ENCODE data around the gene HCAR1.
A peak's percentile ranks its signal among the peaks of the same experiment; 100 is the strongest.

Gene HCAR1

DNA sequence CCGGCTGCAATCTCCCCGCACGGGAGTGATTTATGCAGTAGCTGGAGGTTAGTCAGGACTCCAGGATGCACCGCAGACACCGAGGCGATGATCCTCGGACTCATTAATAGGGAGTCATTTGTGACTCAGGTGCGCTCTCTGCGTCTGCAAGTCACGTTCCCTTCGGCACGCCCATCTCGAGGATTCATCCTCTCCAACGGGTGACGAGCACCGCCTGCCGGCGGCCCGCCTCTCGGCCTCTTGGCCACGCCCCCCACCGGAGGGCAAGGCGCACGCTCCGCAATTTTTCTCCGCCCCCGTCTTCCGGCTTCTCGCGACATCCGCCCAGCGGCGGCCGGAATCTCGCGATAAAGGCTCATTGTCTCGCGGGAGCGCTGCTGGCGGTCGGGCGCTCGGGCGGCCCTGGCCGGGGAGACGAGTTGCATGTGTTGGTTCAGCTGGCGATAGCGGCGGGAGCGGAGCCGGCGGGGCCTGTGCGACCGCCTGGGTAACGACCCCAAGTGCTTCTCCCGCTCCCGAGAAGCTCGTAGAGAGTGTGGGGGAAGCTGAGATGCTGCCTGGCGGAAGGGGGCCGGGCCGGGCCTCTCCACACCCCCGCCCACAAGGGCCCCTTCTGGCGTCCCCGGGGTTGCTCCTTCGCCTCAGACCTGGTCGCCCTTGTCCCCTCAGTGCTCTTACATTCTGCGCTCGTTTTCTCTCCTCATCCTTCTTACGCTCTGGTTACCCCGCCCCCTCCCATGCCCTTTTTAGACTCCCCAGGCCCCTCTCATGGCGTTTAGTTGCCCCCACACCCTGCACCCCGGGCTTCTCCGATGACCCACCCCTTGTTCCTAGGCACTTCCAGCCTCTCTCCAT is 22.0 kb upstream of the HCAR1 start, which contains the start of gene DENR (continued):
- TF ChIP-seq EGR2 (tag by site-specific recombination; IDR thresholded peaks at IDR 0.05; ENCODE audit: low read depth) = peak; percentile 80
- TF ChIP-seq WT1 (tag by site-specific recombination; IDR thresholded peaks at IDR 0.05) = peak; percentile 76
- no peak for TF ChIP-seq ZNF121 (tag by site-specific recombination; IDR thresholded peaks at IDR 0.05)
- TF ChIP-seq ATF2 (tag by site-specific recombination; IDR thresholded peaks at IDR 0.05; ENCODE audit: low read depth) = no peak
- TF ChIP-seq MYNN (tag by site-specific recombination; IDR thresholded peaks at IDR 0.05; ENCODE audit: borderline replicate concordance) = no peak
- peak; percentile 59; the same call in 1 of the 2 replicates for TF ChIP-seq IKZF3 (tag by site-specific recombination; IDR thresholded peaks at IDR 0.05)
- no peak for TF ChIP-seq ZNF354C (tag by site-specific recombination; IDR thresholded peaks at IDR 0.05; ENCODE audit: borderline replicate concordance, low read depth)
- TF ChIP-seq KLF16 (tag by site-specific recombination; IDR thresholded peaks at IDR 0.05) = peak; percentile 100
- TF ChIP-seq, protein P1, sequence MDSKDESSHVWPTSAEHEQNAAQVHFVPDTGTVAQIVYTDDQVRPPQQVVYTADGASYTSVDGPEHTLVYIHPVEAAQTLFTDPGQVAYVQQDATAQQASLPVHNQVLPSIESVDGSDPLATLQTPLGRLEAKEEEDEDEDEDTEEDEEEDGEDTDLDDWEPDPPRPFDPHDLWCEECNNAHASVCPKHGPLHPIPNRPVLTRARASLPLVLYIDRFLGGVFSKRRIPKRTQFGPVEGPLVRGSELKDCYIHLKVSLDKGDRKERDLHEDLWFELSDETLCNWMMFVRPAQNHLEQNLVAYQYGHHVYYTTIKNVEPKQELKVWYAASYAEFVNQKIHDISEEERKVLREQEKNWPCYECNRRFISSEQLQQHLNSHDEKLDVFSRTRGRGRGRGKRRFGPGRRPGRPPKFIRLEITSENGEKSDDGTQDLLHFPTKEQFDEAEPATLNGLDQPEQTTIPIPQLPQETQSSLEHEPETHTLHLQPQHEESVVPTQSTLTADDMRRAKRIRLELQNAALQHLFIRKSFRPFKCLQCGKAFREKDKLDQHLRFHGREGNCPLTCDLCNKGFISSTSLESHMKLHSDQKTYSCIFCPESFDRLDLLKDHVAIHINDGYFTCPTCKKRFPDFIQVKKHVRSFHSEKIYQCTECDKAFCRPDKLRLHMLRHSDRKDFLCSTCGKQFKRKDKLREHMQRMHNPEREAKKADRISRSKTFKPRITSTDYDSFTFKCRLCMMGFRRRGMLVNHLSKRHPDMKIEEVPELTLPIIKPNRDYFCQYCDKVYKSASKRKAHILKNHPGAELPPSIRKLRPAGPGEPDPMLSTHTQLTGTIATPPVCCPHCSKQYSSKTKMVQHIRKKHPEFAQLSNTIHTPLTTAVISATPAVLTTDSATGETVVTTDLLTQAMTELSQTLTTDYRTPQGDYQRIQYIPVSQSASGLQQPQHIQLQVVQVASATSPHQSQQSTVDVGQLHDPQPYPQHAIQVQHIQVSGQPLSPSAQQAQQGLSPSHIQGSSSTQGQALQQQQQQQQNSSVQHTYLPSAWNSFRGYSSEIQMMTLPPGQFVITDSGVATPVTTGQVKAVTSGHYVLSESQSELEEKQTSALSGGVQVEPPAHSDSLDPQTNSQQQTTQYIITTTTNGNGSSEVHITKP (tag by site-specific recombination; IDR thresholded peaks at IDR 0.05) = peak; percentile 68
- TF ChIP-seq, protein P2, sequence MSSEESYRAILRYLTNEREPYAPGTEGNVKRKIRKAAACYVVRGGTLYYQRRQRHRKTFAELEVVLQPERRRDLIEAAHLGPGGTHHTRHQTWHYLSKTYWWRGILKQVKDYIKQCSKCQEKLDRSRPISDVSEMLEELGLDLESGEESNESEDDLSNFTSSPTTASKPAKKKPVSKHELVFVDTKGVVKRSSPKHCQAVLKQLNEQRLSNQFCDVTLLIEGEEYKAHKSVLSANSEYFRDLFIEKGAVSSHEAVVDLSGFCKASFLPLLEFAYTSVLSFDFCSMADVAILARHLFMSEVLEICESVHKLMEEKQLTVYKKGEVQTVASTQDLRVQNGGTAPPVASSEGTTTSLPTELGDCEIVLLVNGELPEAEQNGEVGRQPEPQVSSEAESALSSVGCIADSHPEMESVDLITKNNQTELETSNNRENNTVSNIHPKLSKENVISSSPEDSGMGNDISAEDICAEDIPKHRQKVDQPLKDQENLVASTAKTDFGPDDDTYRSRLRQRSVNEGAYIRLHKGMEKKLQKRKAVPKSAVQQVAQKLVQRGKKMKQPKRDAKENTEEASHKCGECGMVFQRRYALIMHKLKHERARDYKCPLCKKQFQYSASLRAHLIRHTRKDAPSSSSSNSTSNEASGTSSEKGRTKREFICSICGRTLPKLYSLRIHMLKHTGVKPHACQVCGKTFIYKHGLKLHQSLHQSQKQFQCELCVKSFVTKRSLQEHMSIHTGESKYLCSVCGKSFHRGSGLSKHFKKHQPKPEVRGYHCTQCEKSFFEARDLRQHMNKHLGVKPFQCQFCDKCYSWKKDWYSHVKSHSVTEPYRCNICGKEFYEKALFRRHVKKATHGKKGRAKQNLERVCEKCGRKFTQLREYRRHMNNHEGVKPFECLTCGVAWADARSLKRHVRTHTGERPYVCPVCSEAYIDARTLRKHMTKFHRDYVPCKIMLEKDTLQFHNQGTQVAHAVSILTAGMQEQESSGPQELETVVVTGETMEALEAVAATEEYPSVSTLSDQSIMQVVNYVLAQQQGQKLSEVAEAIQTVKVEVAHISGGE (tag by site-specific recombination; conservative IDR thresholded peaks at IDR 0.05; ENCODE audit: low read depth) = peak; percentile 79
- no peak for TF ChIP-seq ZNF785 (tag by site-specific recombination; IDR thresholded peaks at IDR 0.05)
- no peak for TF ChIP-seq ZBTB7A (tag by site-specific recombination; IDR thresholded peaks at IDR 0.05; ENCODE audit: low read depth)
- TF ChIP-seq, protein P3, sequence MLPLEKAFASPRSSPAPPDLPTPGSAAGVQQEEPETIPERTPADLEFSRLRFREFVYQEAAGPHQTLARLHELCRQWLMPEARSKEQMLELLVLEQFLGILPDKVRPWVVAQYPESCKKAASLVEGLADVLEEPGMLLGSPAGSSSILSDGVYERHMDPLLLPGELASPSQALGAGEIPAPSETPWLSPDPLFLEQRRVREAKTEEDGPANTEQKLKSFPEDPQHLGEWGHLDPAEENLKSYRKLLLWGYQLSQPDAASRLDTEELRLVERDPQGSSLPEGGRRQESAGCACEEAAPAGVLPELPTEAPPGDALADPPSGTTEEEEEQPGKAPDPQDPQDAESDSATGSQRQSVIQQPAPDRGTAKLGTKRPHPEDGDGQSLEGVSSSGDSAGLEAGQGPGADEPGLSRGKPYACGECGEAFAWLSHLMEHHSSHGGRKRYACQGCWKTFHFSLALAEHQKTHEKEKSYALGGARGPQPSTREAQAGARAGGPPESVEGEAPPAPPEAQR (tag by site-specific recombination; IDR thresholded peaks at IDR 0.05) = no peak
- TF ChIP-seq, protein P4, sequence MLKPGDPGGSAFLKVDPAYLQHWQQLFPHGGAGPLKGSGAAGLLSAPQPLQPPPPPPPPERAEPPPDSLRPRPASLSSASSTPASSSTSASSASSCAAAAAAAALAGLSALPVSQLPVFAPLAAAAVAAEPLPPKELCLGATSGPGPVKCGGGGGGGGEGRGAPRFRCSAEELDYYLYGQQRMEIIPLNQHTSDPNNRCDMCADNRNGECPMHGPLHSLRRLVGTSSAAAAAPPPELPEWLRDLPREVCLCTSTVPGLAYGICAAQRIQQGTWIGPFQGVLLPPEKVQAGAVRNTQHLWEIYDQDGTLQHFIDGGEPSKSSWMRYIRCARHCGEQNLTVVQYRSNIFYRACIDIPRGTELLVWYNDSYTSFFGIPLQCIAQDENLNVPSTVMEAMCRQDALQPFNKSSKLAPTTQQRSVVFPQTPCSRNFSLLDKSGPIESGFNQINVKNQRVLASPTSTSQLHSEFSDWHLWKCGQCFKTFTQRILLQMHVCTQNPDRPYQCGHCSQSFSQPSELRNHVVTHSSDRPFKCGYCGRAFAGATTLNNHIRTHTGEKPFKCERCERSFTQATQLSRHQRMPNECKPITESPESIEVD (tag by site-specific recombination; IDR thresholded peaks at IDR 0.05) = no peak
- no peak for TF ChIP-seq ZNF175 (tag by site-specific recombination; IDR thresholded peaks at IDR 0.05)
- no peak for TF ChIP-seq ZNF174 (tag by site-specific recombination; IDR thresholded peaks at IDR 0.05)
- TF ChIP-seq, protein P5, sequence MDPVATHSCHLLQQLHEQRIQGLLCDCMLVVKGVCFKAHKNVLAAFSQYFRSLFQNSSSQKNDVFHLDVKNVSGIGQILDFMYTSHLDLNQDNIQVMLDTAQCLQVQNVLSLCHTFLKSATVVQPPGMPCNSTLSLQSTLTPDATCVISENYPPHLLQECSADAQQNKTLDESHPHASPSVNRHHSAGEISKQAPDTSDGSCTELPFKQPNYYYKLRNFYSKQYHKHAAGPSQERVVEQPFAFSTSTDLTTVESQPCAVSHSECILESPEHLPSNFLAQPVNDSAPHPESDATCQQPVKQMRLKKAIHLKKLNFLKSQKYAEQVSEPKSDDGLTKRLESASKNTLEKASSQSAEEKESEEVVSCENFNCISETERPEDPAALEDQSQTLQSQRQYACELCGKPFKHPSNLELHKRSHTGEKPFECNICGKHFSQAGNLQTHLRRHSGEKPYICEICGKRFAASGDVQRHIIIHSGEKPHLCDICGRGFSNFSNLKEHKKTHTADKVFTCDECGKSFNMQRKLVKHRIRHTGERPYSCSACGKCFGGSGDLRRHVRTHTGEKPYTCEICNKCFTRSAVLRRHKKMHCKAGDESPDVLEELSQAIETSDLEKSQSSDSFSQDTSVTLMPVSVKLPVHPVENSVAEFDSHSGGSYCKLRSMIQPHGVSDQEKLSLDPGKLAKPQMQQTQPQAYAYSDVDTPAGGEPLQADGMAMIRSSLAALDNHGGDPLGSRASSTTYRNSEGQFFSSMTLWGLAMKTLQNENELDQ (tag by site-specific recombination; IDR thresholded peaks at IDR 0.05; ENCODE audit: low read depth) = no peak
- TF ChIP-seq ZNF140 (tag by site-specific recombination; IDR thresholded peaks at IDR 0.05) = no peak
- TF ChIP-seq ZNF658 (tag by site-specific recombination; IDR thresholded peaks at IDR 0.05) = no peak
- TF ChIP-seq, protein P6, sequence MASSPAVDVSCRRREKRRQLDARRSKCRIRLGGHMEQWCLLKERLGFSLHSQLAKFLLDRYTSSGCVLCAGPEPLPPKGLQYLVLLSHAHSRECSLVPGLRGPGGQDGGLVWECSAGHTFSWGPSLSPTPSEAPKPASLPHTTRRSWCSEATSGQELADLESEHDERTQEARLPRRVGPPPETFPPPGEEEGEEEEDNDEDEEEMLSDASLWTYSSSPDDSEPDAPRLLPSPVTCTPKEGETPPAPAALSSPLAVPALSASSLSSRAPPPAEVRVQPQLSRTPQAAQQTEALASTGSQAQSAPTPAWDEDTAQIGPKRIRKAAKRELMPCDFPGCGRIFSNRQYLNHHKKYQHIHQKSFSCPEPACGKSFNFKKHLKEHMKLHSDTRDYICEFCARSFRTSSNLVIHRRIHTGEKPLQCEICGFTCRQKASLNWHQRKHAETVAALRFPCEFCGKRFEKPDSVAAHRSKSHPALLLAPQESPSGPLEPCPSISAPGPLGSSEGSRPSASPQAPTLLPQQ (tag by site-specific recombination; IDR thresholded peaks at IDR 0.05) = peak; percentile 67
- TF ChIP-seq ZNF707 (tag by site-specific recombination; IDR thresholded peaks at IDR 0.05) = no peak
- peak; percentile 30; the same call in 1 of the 2 replicates for TF ChIP-seq ZSCAN30 (tag by site-specific recombination; IDR thresholded peaks at IDR 0.05)

Measured in HEK293 (cell line).